ENCODE measurements around the gene CREM.

Gene CREM

GRCh38 chr10:35127289-35127891, 744 bp downstream of the CREM start:
- H3K9me3 ChIP-seq = no peaks in the 10 kb centered on the region
- peaks cover 11 to 17% of the 10 kb centered on the region in 2 experiments for H3K4me1 ChIP-seq (ENCODE audit: control insufficient read depth in 1 of 2, insufficient read depth in 1 of 2, low read depth in 1 of 2, low read length in 1 of 2)
- peak overlapping the region; percentile 99 for H3K27ac ChIP-seq
- peak overlapping the region; percentile 81 to 92 for H3K4me3 ChIP-seq (ENCODE audit: low read depth in 1 of 2, low read length in 1 of 2)
- no peaks in the 10 kb centered on the region for H3K27me3 ChIP-seq
- no peak for TF ChIP-seq CTCF (IDR thresholded peaks at IDR 0.05)
- H3K36me3 ChIP-seq = no peaks in the 10 kb centered on the region

- no peak for TF ChIP-seq CTCF (IDR thresholded peaks at IDR 0.05)
- H3K27ac ChIP-seq = no peak overlapping the region
Measured at GRCh38 chr10:35129185-35129674, 2.6 kb downstream of the CREM start.

GRCh38 chr10:35130663-35131062, 4.0 kb downstream of the CREM start:
- peaks cover 20 to 26% of the 10 kb centered on the region in 2 experiments for H3K4me1 ChIP-seq (ENCODE audit: control insufficient read depth in 1 of 2, insufficient read depth in 1 of 2, low read depth in 1 of 2, low read length in 1 of 2)
- H3K4me3 ChIP-seq (ENCODE audit: low read depth in 1 of 2, low read length in 1 of 2) = no peak overlapping the region
- no peak overlapping the region for H3K27ac ChIP-seq
- no peak for TF ChIP-seq CTCF (IDR thresholded peaks at IDR 0.05)
- no peaks in the 10 kb centered on the region for H3K36me3 ChIP-seq
- H3K27me3 ChIP-seq = no peaks in the 10 kb centered on the region
- H3K9me3 ChIP-seq = no peaks in the 10 kb centered on the region

More at GRCh38 chr10:35129185-35129674, 2.6 kb downstream of the CREM start:
- no peaks in the 10 kb centered on the region for H3K9me3 ChIP-seq
- no peaks in the 10 kb centered on the region for H3K27me3 ChIP-seq
- peaks cover 11 to 17% of the 10 kb centered on the region in 2 experiments for H3K4me1 ChIP-seq (ENCODE audit: control insufficient read depth in 1 of 2, insufficient read depth in 1 of 2, low read depth in 1 of 2, low read length in 1 of 2)
- H3K36me3 ChIP-seq = no peaks in the 10 kb centered on the region
- no peak overlapping the region for H3K4me3 ChIP-seq (ENCODE audit: low read depth in 1 of 2, low read length in 1 of 2)

- Histone ChIP-seq H3K4me1 (ENCODE audit: control insufficient read depth in 1 of 2, insufficient read depth in 1 of 2, low read depth in 1 of 2, low read length in 1 of 2) (peaks cover 23 to 27% of the 10 kb centered on the region in 2 experiments), H3K27ac (no peak overlapping the region)
- TF ChIP-seq CTCF (IDR thresholded peaks at IDR 0.05) = no peak
Measured at GRCh38 chr10:35132727-35133126, 6.1 kb downstream of the CREM start.

GRCh38 chr10:35133586-35133985, 6.9 kb downstream of the CREM start:
- no peak overlapping the region for H3K27ac ChIP-seq
- TF ChIP-seq CTCF (IDR thresholded peaks at IDR 0.05) = no peak
- peaks cover 18 to 20% of the 10 kb centered on the region in 2 experiments for H3K4me1 ChIP-seq (ENCODE audit: control insufficient read depth in 1 of 2, insufficient read depth in 1 of 2, low read depth in 1 of 2, low read length in 1 of 2)
- no peaks in the 10 kb centered on the region for H3K36me3 ChIP-seq
- H3K4me3 ChIP-seq (ENCODE audit: low read depth in 1 of 2, low read length in 1 of 2) = no peak overlapping the region
- H3K27me3 ChIP-seq = no peaks in the 10 kb centered on the region
- no peaks in the 10 kb centered on the region for H3K9me3 ChIP-seq

More at GRCh38 chr10:35132727-35133126, 6.1 kb downstream of the CREM start:
- Histone ChIP-seq H3K9me3 (no peaks in the 10 kb centered on the region), H3K4me3 (ENCODE audit: low read depth in 1 of 2, low read length in 1 of 2) (no peak overlapping the region), H3K27me3 (no peaks in the 10 kb centered on the region), H3K36me3 (no peaks in the 10 kb centered on the region)
